IPS-15b (cell line): ENCODE data around the gene ZNF157.

ENCODE experiments used
- H3K27me3 ChIP-seq: one replicate; pipeline ENCODE4 v1.6.1; 2013; ENCODE audit warnings: low read length; ENCODE audit not compliant: control insufficient read depth, insufficient read depth
- H3K36me3 ChIP-seq: one replicate; pipeline ENCODE4 v1.6.1; 2013; ENCODE audit warnings: low read length; ENCODE audit not compliant: control insufficient read depth, insufficient read depth
- H3K4me1 ChIP-seq: one replicate; pipeline ENCODE4 v1.6.1; 2013; ENCODE audit warnings: mild to moderate bottlenecking, low read length; ENCODE audit not compliant: control insufficient read depth, insufficient read depth
- H3K4me3 ChIP-seq: one replicate; pipeline ENCODE4 v1.5.1; 2013; ENCODE audit warnings: low read depth, low read length
- H3K9ac ChIP-seq: one replicate; pipeline ENCODE4 v1.6.1; 2013; ENCODE audit warnings: low read depth, mild to moderate bottlenecking, low read length
- H3K9me3 ChIP-seq: one replicate; pipeline ENCODE4 v1.6.1; 2013; ENCODE audit warnings: mild to moderate bottlenecking, low read length; ENCODE audit not compliant: control insufficient read depth, insufficient read depth

ZNF157 gene

GRCh38 chrX:47448165-47448806 lies 77.9 kb downstream of the ZNF157 start:
- peaks cover 38% of the 10 kb centered on the region for H3K9me3 ChIP-seq
- no peak overlapping the region for H3K4me3 ChIP-seq
- no peaks in the 10 kb centered on the region for H3K4me1 ChIP-seq
- H3K9ac ChIP-seq: no peak overlapping the region
- peaks cover 8% of the 10 kb centered on the region for H3K36me3 ChIP-seq
- H3K27me3 ChIP-seq: no peaks in the 10 kb centered on the region

GRCh38 chrX:47452112-47452511 lies 81.7 kb downstream of the ZNF157 start:
- H3K27me3 ChIP-seq: no peaks in the 10 kb centered on the region
- H3K4me1 ChIP-seq: no peaks in the 10 kb centered on the region
- H3K36me3 ChIP-seq: peaks cover 13% of the 10 kb centered on the region
- peaks cover 32% of the 10 kb centered on the region for H3K9me3 ChIP-seq
- H3K9ac ChIP-seq: no peak overlapping the region
- H3K4me3 ChIP-seq: no peak overlapping the region

- Histone ChIP-seq H3K4me3 (no peak overlapping the region), H3K9ac (no peak overlapping the region), H3K27me3 (no peaks in the 10 kb centered on the region), H3K36me3 (peaks cover 8% of the 10 kb centered on the region), H3K4me1 (no peaks in the 10 kb centered on the region), H3K9me3 (peaks cover 5% of the 10 kb centered on the region)
Observed at GRCh38 chrX:47456080-47456479, 85.7 kb downstream of the ZNF157 start.

- H3K27me3 ChIP-seq: no peaks in the 10 kb centered on the region
- no peak overlapping the region for H3K4me3 ChIP-seq
- peaks cover 3% of the 10 kb centered on the region for H3K9me3 ChIP-seq
- H3K36me3 ChIP-seq: peaks cover 8% of the 10 kb centered on the region
- H3K9ac ChIP-seq: no peak overlapping the region
- H3K4me1 ChIP-seq: no peaks in the 10 kb centered on the region
Observed at GRCh38 chrX:47458528-47458927, 88.2 kb downstream of the ZNF157 start.

GRCh38 chrX:47460561-47460960 lies 90.2 kb downstream of the ZNF157 start:
- peaks cover 3% of the 10 kb centered on the region for H3K9me3 ChIP-seq
- no peak overlapping the region for H3K4me3 ChIP-seq
- H3K36me3 ChIP-seq: peaks cover 4% of the 10 kb centered on the region
- H3K9ac ChIP-seq: no peak overlapping the region
- no peaks in the 10 kb centered on the region for H3K27me3 ChIP-seq
- H3K4me1 ChIP-seq: no peaks in the 10 kb centered on the region
